Astrocyte of the cerebellum (primary cell): ENCODE measurements around the gene PLXND1.
"Not testable (repeated sequence)": the region's sequence is repeated elsewhere in the genome, so short reads cannot be mapped to it uniquely, and the experiment has no call there.

Experiments used
- DNase-seq: peaks from one replicate; pipeline ENCODE4 v3.0.0-alpha.2; 2011; ENCODE audit warnings: low read depth
- H3K4me3 ChIP-seq: 2 replicates; pipeline ENCODE4 v1.5.1; 2011; ENCODE audit warnings: mild to moderate bottlenecking, low read depth, low read length, moderate library complexity
- in situ Hi-C: cut with HindIII; loops from 2 replicates; pipeline ENCODE4 v1.10.0; 2017; ENCODE audit warnings: low sequenced_read_pairs
- TF ChIP-seq, protein P1 (sequence below): IDR thresholded peaks from 2 replicates; pipeline ENCODE4 v1.5.1; 2012; ENCODE audit warnings: low read length, low read depth, moderate library complexity, mild to moderate bottlenecking; ENCODE audit errors: missing control alignments

The PLXND1 gene

DNA sequence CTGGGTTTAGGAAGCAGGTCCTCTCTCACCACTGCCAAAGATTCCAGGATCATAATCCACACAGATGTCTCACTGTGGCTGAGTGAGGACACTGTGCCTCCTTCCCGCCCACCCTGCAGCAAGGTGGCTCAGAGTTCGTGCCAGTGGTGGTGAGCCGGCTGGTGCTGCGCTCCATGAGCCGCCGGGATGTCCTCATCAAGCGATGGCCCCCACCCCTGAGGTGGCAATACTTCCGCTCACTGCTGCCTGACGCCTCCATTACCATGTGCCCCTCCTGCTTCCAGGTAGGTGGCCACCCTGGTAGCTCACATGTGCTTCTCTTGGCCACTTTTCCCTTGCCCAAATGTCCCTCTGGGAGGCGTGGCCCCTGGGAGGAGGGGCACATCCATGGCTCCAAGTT lies 87.0 kb downstream of the PLXND1 start:
- no peak for DNase-seq
- H3K4me3 ChIP-seq = no peak overlapping the region
- TF ChIP-seq, protein P1, sequence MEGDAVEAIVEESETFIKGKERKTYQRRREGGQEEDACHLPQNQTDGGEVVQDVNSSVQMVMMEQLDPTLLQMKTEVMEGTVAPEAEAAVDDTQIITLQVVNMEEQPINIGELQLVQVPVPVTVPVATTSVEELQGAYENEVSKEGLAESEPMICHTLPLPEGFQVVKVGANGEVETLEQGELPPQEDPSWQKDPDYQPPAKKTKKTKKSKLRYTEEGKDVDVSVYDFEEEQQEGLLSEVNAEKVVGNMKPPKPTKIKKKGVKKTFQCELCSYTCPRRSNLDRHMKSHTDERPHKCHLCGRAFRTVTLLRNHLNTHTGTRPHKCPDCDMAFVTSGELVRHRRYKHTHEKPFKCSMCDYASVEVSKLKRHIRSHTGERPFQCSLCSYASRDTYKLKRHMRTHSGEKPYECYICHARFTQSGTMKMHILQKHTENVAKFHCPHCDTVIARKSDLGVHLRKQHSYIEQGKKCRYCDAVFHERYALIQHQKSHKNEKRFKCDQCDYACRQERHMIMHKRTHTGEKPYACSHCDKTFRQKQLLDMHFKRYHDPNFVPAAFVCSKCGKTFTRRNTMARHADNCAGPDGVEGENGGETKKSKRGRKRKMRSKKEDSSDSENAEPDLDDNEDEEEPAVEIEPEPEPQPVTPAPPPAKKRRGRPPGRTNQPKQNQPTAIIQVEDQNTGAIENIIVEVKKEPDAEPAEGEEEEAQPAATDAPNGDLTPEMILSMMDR = no peak
- in situ Hi-C loops = no loop called here

DNA sequence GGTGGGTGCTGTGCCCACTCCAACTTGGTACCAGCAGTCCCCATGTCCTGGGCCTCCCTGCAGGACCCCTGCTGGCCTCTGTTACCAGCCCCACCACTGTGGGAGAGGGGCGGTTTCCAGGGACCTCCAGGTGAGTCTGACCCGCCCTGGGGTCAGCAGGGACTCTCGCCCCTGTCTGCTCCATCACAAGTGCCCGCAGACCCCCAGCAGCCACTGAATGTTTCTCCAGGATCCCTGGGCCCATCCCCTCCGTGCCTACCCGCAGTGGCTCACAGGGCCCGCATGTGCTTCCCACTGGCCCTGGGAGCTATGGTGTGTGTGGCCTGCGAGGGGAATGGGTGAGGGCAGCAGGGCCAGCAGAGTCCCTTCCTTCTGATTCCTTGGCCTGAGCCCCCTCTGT lies 87.9 kb downstream of the PLXND1 start:
- H3K4me3 ChIP-seq = no peak overlapping the region
- TF ChIP-seq, protein P1 = no peak
- in situ Hi-C loops = no loop called here
- DNase-seq = no peak

DNA sequence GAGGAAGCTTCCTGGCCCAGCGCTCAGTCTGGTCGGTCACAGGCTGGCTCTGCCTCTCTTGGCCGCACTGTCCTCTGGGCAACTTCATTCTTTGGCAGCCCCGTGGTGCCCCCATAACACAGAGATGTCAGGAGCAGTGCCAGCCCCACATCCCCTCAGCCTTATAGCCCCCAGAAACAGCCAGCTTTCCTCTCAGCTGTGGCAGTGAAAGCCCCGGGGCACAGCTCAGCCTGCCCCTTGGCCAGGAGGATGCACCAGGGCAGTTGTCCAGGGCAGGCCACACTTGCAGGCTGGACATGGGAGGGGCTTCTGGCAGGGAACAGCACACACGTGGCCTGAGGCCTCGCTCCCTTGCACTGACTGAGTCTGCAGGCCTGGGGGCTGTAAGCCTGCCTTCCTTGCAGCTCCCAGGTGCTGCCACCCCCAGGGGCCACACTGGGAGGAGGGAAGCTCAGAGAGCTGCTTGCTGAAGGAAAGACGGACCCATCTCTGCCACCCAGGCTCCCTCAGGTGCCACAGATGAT lies 88.4 kb downstream of the PLXND1 start:
- no peak overlapping the region for H3K4me3 ChIP-seq

DNA sequence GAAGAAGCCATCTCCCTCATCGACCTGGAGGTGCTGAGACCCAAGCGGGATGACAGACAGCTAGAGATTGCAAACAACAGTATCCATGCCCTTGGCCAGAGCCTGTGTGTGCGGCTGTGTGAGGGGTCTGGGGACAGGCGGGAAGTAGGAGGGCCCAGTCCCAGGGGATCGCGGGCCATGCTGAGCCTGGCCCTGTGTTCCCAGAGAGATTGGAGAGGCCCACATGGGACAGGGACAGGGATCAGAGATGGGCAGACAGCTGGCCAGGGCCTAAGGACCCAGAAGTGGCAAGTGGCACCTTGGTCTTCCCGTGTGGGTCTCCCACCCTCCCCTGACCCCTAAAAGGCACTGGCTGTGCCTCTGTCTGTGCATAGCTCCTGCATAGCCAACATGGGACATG lies 89.0 kb downstream of the PLXND1 start:
- no peak overlapping the region for H3K4me3 ChIP-seq
- TF ChIP-seq, protein P1 = no peak
- in situ Hi-C loops = no loop called here
- no peak for DNase-seq

More for the DNA sequence above, 88.4 kb downstream of the PLXND1 start:
- TF ChIP-seq, protein P1 = no peak
- DNase-seq = no peak
- in situ Hi-C loops = no loop called here

DNA sequence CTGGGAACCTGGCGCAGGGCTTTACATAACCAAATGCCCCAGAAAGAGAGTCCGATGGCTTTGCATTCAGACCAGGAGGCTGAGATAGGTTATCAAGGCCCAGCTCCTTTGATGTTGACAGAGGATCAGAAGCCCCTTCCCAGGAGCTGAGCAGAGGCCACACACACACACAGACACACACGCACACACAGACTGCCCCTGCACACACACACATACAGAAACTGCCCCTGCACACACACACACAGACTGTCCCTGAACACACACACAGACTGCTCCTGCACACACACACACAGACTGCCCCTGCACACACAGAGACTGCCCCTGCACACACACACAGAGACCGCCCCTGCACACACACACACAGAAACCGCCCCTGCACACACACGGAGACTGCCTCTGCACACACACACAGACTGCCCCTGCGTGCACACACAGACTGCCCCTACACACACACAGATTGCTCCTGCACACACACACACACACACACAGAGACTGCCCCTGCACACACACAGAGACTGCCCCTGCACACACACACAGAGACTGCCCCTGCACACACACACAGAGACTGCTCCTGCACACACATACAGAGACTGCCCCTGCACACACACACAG lies 90.5 kb downstream of the PLXND1 start:
- H3K4me3 ChIP-seq, in situ Hi-C loops, DNase-seq: not testable (repeated sequence)

DNA sequence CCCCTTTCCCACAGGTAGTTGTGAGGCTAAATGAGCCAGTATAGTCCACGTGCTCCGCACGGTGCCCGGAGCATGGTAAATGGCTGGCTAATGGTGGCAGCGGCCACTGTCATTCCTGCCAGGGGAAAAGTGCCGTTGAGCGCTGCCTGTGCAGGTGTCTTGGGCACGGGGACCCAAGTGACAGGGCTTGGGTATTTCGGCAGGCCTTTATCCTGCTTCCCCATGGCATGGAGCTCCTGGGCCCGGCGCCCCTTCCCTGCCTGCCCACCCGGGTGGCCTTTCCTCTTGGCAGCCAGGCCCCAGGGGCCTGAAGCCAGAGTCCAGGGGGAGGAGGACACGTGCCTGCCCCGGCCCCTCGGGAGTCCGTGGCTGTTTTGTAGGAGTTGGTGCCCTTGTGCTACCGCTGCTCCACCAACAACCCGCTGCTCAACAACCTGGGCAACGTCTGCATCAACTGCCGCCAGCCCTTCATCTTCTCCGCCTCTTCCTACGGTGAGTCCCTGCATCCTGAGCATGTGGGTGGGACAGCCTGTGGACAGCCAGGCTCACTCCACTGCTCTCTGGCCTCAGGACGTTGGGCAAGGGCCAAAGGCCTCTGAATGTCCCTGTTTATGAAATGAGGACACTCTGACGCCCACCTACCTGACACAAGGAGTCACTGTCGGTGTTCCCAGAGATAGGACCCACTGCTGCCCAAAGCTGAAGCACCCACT lies 91.2 kb downstream of the PLXND1 start:
- in situ Hi-C loops = not testable (repeated sequence)

DNA sequence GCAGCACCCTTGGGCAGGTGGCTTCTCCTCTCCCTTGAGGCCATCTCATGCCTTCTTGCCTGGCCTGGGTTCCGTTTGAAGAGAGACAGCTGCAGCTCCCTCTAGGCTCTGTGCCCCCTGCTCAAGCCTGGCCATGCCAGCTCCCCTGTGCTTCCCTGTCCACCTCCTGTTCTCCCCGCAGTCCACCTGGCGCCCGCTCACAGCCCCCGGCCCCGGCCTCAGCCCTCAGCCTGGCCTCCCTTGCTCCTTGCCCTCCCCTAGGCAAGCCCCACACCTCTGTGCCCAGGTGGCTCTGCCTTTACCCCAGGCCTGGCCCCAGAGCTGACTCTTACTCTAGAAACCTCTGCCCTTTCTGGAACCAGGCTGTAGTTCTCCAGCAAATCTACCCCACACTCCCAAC lies 91.9 kb downstream of the PLXND1 start:
- in situ Hi-C loops = no loop called here
- DNase-seq = no peak
- TF ChIP-seq, protein P1 = no peak
- H3K4me3 ChIP-seq = no peak overlapping the region

More for the DNA sequence above, 91.2 kb downstream of the PLXND1 start:
- DNase-seq, H3K4me3 ChIP-seq: not testable (repeated sequence)
